HuH-7.5 (cell line): ENCODE measurements around the gene TRIP4.

Experiments used
- DNase-seq: peaks from one replicate; pipeline ENCODE4 v3.0.0; 2011; ENCODE audit warnings: low spot score

TRIP4 gene

DNA sequence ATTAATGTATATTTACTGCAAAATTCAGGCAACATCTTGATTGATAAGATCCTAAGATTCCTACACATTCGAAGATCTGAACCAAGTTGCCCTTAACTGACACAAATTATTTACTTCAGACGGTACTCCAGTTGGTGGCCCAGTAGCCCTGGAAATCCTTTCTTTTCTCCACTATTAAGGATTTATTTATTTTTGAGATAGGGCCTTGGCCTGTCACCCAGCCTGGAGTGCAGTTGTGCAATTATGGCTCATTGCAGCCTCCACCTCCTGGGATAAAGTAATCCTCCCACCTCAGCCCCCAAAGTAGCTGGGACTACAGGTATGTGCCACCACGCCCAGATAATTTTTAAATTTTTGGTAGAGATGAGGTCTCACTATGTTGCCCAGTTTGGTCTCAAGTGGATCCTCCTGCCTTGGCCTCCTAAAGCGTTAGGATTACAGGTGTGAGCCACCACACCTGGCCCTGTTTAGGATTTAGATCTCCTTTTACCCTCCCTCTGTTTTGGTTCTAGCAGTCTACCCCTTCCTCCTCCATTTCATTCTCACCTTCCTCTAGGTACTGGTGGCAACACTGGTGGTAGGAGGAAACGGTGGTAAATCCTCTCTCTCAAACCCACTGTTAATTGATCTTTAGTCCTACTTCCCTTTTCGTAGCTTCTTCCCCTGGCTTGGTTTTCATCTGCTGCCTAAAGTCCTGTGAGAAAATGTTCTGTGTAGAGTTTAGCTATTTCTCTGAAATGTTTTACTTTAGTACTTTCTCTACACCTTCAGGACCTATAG lies 60.1 kb downstream of the TRIP4 start:
- DNase-seq = no peak

DNA sequence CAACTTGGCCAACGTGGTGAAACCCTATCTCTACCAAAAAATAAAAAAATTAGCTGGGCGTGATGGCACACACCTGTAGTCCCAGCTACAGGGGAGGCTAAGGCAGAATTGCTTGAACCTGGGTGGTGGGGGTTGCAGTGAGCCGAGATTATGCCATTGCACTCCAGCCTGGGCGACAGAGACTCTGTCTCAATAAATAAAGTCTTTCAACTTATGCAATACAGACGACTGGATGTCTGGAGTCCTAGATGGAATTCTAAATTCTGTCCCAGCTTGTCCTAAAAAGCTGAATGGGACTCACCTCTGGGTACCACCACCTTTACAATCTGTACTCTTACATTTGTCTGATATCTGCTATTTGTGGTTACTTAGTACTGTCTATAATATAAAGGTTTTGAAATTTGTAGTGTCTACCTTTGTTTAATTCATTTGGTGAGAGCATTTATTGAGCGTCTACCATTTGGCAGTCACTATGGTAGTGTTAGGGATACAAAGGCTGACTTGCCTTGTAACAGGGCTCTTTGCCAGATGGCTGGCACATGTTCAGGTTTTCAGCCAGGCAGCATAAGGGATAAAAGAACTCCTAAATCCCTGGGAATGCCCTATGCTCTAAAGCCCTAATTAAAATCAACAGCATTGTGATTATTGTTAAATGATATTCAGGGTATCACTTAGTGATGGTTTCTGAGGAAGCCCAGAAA lies 65.5 kb downstream of the TRIP4 start:
- DNase-seq = no peak

DNA sequence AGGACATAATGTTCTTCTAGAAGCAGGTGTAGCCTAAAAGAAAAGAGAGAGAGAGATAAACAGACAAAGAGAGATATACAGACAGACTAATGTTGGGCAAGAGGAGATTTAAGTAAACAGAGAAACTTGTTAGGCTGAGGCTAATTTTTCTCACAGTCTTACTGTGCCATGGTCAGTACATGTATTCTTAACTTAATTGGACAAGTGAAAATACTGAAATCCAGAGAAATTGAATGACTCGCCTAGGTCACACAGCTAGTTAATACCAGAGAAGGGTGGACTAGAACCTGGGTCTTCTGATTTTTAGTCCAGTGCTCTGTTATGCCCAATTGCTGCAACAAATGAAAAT lies 66.0 kb downstream of the TRIP4 start:
- DNase-seq = no peak

GRCh38 chr15:64454282-64454681 lies 66.6 kb downstream of the TRIP4 start:
- DNase-seq = no peak

DNA sequence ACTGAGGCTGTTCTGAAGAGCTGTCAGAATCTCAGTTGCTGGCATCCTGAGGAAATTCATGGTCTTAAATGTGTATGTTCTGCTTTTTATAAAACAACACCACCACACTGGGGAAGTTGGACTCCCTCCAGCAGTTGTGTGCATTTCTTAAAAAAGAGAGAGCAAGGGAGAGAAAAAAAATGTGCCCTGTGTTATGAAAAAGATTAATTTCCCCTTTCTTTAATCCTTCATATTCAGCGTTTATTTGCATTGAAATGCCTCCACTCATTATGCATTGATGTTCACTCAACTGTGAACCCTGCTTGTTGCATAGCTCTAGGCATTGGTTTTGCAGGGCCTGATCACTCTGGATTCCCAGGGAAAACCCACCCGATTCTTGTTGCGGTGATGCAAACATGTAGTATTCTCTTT lies 68.3 kb downstream of the TRIP4 start:
- DNase-seq = no peak

DNA sequence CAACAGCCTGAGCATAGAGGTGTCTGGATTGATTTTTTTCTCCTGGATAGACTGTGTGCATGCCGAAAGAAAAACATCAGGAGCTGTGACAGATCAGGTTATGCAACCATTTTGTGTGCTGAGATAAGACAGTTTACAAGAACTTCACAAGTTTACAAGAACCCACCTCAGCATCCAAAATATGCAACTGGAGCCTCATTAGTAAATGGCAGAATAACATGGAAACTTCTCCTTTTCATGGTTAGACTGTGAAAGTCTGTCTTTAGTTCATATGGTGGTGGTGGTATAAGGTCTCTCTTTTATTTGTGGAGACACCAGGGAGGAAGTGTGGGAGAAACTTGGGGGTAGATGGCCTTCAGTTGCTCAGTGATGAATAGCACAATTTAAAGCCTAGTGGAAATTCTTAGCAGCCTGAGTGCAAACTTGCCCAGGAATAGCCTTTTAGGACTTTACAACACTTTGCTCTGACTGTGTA lies 69.0 kb downstream of the TRIP4 start:
- DNase-seq = no peak

DNA sequence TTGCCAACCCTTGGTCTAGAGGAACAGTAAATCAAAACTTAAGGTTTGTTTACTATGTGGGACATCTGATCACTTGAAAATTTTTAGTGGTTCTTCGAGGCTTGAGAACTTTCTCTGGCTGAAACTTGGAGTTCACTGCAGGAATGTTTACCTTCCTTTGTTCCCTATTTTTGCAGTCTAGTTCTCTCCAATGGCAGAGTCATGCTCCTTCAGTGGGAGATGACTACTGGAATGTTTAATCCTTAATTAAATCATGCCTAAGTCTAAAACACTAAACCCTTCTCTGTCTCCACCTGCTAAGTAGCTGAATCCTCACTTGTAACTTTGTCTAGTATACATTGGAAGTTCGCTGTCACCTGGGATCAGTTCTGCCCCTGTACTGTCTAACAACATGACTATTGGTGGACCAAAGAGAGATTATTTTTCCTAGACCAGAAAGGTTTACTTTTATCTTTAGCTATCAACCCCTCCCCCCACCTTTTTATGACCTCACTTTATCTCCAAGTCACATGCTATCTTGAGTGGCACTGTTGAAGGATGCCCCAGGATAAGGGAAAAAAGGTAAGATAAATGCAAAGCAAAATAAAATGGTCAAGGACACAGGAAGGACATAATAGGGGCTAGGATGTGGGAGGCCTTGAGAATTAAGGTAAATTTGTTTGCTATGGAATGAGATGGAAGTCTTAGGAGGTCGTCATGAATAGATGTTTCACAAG lies 71.6 kb downstream of the TRIP4 start:
- DNase-seq = no peak

DNA sequence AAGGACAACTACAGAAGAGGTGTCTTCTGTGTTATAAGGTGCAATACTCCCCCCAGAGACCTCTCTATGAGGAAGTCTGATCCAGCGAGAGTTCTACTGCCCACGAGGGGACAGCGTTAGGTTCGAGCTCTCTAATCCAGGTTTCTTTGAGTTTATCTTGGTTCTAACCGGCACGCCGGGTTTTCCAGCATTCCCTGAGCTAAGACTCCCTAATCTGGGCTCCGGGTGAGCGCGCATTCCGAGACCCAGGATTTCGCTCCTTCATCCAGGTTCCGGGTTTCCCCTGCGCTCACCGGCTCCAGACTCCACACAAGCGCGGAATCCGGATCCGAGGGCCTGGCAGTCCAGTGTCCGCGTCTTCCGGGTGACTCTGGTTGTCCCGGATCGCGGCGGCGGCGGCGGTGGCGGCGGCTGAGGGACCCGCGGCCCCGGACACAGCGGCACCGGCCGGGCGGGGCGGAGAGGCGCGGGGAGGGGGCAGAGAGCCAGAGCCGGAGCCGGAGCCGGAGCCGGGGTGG lies 72.6 kb downstream of the TRIP4 start, which contains the start of gene ZNF609:
Gene ZNF609 (plus strand): TSS at position 373 of the 518 bp plus-strand sequence. CDS start 38,842 bp downstream, outside the sequence.
- DNase-seq = peak; percentile 89

GRCh38 chr15:64460724-64461720 lies 73.4 kb downstream of the TRIP4 start:
- DNase-seq = peak; percentile 64

DNA sequence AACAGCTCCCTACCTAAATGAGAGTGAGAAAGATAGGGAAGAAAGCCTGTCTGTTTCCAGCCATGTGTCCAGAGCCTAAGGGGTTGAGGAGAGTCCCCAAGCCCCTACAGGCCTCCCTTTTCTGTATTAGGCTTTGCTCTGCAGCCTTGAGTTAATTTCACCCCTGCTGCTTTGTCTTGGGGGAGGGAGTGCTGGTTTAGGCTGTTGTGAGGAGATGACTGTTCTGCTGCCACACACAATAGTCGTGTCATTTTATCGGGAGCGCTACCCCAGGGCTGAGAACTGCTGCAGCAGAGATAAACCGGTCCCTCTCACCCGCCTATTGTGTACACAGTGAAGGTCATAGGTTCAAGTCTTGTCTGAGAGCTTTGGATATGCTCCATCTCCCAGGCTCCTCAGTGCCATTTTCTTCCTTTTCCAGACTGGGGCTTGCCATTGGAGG lies 74.1 kb downstream of the TRIP4 start:
- peak; percentile 36 for DNase-seq

GRCh38 chr15:64462492-64462891 lies 74.9 kb downstream of the TRIP4 start:
- no peak for DNase-seq

GRCh38 chr15:64464276-64465005 lies 76.8 kb downstream of the TRIP4 start:
- DNase-seq = no peak

DNA sequence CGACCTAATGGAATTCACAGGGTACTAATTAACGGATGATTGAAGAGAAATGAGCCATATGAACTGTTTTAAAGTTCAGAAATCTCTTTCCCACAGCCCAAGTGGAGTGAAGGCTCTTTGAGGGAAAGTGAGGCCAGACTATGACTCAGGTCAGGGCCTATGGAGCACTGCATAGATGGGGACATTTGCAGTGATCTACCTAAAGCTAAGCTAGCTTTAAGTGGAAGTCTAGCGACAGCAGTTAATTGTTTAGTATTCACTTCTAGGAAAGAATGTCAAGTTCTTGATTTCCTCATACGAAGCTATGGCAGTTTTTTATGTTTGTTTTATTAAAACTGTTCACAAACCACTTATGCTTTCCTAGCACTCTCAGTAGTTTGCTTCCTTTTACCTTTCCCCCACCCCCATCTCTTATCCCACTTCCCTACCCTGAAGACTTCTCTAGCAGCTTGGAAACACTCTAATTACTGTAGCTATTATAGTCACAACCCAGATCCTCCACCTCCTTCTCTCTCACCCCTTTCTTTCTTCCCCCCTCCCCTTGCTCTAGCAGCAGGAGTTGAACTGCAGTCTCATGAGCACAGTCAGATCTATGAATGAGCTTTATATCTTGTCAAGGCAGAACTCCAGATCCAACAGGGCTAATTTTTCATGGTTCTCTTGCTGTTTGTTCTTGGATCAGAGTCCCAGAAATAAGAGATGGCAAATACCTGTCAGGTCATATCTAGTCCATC lies 78.9 kb downstream of the TRIP4 start:
- no peak for DNase-seq

DNA sequence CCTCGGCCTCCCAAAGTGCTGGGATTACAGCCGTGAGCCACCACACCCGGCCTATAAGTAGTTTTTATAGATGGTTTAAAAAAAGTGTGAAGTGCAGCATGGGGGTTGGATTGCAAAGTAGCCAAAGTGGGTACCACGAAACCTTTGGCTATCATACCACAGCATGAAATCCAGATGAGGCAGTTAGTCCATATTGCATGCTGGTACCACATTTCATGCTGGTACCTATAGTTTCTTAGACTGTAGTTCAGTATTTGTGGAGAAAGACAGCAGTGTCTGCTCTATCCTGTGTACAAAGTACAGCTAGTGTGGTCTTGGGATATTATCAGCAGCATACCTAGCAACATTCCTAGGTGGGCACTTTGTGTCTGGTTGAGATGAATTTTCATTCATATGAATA lies 84.5 kb downstream of the TRIP4 start:
- no peak for DNase-seq

GRCh38 chr15:64474846-64475245 lies 87.2 kb downstream of the TRIP4 start:
- no peak for DNase-seq

DNA sequence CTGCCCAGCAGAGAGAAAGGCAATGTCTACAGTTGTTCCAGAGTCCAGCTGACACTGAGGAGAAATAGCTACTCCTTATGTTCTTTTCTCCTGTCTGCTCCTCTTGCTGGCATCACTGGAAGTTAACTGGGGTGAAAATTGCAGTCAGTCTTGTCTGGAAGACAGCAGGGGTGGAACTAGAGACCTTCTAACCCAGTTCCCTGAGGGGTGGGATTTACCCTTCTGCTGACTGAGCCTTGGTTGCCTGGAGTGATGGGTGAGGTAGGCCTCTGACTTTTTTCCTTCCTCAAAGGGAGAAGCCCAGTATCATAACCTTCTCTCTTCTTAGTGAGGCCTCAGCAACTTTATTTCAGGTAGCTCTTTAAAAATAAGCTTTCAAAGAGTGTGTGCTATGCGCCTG lies 88.9 kb downstream of the TRIP4 start:
- DNase-seq = no peak

DNA sequence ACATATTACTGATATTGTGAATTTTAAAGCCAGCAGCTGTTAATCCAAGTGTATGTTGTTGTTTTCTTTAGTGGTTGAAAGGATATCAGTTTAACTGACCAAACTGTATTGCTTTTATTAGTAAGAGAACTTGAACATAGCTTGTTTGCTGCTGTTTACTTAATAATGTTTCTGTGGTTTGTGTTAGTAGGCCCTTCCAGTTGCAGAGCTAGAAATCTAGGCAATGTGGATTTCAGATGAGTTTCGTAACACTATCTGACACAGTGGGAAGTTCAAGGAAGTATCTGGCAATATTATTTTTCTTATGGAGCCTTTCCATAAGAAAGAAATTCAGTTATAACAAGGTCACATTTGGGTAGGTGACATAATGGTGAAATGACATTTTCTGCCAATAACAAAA lies 91.2 kb downstream of the TRIP4 start:
- no peak for DNase-seq

DNA sequence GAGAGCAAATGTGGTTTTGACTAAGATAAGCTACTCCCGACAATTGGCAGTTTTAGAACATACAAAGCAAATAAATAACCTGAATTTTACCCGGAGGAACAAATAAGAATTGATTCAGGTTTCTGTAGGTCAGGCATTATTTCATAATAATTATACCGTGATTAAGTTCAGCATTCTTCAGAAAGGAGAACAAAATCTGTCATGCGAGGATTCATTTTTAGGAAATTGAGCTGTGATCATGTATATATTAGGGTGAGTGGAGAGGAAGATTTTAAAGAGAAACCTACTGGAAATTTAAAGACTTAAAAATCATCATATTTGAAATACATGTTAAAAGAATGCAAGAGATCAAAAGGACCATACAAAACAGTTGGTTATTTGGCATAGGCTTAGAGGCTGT lies 93.3 kb downstream of the TRIP4 start:
- DNase-seq = no peak

- DNase-seq = no peak
Measured at GRCh38 chr15:64483749-64484148, 96.1 kb downstream of the TRIP4 start.

GRCh38 chr15:64485796-64486195 lies 98.2 kb downstream of the TRIP4 start:
- no peak for DNase-seq
